Esophagus squamous epithelium (tissue), 4 donors: ENCODE data around the gene TNNT1.

Experiments
- CTCF ChIP-seq, 6 experiments: fragments of 450-650 bp in 4 of 6; fragments of 200-600 bp in 2 of 6; sonication (generic) in 2 of 6; IDR thresholded peaks; one replicate each; pipeline ENCODE4 v1.5.1; 2016 to 2019; ENCODE audit warnings: antibody characterized with exemption in 6 of 6, mild to moderate bottlenecking in 4 of 6, moderate library complexity in 4 of 6
- POLR2A ChIP-seq, 4 donors: fragments of 450-650 bp; IDR thresholded peaks; one replicate each; pipeline ENCODE4 v1.6.1; 2017; ENCODE audit warnings: antibody characterized with exemption in 4 of 4, mild to moderate bottlenecking in 4 of 4, moderate library complexity in 3 of 4

DNA sequence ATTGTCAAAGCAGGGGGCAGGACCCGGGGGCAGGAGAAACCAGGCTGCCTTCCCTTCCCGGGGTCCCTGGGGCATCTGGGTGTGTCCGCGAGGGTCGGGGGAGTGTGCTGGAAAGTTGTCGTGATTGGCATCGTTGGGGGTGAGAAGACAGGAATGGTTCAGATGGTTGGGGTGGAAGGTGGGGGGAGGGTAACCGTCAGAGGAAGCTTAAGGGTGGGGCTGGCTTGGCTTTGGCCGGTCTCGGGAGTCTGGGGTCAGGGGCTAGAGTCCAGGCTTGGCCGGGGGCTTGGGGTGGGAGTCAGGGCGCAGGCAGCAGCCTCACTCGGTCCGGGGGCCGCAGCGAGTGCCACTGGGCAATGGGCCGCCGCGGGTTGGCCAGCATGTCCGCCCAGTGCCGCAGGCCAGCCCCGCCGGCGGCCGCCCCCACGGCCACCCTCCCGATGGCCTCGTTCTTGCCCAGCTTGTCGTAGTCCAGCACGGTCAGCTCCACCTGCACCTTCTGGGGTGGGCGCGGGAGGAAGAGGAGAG lies 24.2 kb upstream of the TNNT1 start:
- TF ChIP-seq POLR2A (IDR thresholded peaks at IDR 0.05) (no peak), CTCF (IDR thresholded peaks at IDR 0.05) (no peak)
